ENCODE data around the gene CYBC1.

Gene CYBC1

DNA sequence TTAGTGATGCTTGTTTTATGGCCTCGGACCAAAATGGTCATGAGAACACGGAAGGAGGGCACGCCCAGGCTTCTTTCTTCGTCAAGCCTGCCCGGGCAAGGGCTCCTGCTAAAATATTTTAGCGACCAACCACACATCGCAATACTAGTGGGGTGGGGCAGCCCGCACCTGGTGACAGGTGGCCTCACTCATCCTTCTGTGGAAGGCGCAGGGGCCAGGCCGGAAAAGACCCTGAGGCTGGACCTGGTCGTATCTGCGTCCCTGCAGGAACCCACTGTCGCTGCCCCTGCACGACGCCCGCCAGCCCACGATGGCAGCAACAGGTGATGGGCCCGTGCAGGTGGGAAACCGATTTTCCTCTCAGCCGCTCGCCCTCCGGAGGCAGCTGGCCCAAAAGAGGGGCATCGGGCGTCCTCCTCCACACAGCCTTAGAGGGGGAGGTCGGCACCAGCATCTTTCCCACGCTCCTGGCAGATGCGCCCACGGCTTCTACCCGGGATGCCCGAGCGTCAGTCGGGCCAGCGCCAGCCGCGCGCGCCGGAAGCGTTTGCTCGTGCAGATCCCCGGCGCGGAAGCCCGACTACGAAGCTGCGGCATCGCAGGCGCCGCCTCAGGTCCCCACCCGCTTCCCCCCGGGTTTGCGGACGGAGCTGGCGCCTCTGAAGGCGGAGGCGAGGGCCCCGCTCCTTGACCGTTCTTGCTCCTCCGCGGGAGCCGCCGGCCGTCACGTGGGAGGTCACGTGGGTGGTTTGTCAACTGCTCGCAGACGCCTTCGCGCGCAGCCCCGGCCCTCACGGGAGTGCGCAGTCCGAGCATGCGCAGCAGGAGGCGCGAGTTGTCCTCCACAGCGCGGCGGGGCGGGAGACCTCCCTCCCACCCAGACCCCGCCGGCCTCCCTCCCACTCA lies 46.2 kb upstream of the CYBC1 start (continued):
- TF ChIP-seq, protein P1, sequence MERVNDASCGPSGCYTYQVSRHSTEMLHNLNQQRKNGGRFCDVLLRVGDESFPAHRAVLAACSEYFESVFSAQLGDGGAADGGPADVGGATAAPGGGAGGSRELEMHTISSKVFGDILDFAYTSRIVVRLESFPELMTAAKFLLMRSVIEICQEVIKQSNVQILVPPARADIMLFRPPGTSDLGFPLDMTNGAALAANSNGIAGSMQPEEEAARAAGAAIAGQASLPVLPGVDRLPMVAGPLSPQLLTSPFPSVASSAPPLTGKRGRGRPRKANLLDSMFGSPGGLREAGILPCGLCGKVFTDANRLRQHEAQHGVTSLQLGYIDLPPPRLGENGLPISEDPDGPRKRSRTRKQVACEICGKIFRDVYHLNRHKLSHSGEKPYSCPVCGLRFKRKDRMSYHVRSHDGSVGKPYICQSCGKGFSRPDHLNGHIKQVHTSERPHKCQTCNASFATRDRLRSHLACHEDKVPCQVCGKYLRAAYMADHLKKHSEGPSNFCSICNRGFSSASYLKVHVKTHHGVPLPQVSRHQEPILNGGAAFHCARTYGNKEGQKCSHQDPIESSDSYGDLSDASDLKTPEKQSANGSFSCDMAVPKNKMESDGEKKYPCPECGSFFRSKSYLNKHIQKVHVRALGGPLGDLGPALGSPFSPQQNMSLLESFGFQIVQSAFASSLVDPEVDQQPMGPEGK (tag by site-specific recombination; IDR thresholded peaks at IDR 0.05), result peak; percentile 6; the same call in 1 of the 2 replicates
- peak; percentile 99 for TF ChIP-seq SCRT2 (tag by site-specific recombination; IDR thresholded peaks at IDR 0.05)
- TF ChIP-seq, protein P2, sequence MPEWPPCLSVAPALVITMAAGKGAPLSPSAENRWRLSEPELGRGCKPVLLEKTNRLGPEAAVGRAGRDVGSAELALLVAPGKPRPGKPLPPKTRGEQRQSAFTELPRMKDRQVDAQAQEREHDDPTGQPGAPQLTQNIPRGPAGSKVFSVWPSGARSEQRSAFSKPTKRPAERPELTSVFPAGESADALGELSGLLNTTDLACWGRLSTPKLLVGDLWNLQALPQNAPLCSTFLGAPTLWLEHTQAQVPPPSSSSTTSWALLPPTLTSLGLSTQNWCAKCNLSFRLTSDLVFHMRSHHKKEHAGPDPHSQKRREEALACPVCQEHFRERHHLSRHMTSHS (tag by site-specific recombination; IDR thresholded peaks at IDR 0.05), result 0 out of 2 replicates have a peak, but pooled peaks have one; percentile 11
- TF ChIP-seq, protein P3, sequence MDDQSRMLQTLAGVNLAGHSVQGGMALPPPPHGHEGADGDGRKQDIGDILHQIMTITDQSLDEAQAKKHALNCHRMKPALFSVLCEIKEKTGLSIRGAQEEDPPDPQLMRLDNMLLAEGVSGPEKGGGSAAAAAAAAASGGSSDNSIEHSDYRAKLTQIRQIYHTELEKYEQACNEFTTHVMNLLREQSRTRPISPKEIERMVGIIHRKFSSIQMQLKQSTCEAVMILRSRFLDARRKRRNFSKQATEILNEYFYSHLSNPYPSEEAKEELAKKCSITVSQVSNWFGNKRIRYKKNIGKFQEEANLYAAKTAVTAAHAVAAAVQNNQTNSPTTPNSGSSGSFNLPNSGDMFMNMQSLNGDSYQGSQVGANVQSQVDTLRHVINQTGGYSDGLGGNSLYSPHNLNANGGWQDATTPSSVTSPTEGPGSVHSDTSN (CRISPR knock-in tag; IDR thresholded peaks at IDR 0.05), result 0 out of 2 replicates have a peak, but pooled peaks have one; percentile 53
- peak; percentile 65 for TF ChIP-seq EGR2 (tag by site-specific recombination; IDR thresholded peaks at IDR 0.05; ENCODE audit: low read depth)
- TF ChIP-seq, protein P4, sequence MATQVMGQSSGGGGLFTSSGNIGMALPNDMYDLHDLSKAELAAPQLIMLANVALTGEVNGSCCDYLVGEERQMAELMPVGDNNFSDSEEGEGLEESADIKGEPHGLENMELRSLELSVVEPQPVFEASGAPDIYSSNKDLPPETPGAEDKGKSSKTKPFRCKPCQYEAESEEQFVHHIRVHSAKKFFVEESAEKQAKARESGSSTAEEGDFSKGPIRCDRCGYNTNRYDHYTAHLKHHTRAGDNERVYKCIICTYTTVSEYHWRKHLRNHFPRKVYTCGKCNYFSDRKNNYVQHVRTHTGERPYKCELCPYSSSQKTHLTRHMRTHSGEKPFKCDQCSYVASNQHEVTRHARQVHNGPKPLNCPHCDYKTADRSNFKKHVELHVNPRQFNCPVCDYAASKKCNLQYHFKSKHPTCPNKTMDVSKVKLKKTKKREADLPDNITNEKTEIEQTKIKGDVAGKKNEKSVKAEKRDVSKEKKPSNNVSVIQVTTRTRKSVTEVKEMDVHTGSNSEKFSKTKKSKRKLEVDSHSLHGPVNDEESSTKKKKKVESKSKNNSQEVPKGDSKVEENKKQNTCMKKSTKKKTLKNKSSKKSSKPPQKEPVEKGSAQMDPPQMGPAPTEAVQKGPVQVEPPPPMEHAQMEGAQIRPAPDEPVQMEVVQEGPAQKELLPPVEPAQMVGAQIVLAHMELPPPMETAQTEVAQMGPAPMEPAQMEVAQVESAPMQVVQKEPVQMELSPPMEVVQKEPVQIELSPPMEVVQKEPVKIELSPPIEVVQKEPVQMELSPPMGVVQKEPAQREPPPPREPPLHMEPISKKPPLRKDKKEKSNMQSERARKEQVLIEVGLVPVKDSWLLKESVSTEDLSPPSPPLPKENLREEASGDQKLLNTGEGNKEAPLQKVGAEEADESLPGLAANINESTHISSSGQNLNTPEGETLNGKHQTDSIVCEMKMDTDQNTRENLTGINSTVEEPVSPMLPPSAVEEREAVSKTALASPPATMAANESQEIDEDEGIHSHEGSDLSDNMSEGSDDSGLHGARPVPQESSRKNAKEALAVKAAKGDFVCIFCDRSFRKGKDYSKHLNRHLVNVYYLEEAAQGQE (tag by site-specific recombination; IDR thresholded peaks at IDR 0.05), result no peak
- TF ChIP-seq ZEB2 (tag by site-specific recombination; IDR thresholded peaks at IDR 0.05), result peak; percentile 63; the same call in 1 of the 2 replicates
- TF ChIP-seq ZNF544 (tag by site-specific recombination; IDR thresholded peaks at IDR 0.05), result no peak
- TF ChIP-seq ZSCAN16 (tag by site-specific recombination; IDR thresholded peaks at IDR 0.05), result no peak
- TF ChIP-seq, protein P5, sequence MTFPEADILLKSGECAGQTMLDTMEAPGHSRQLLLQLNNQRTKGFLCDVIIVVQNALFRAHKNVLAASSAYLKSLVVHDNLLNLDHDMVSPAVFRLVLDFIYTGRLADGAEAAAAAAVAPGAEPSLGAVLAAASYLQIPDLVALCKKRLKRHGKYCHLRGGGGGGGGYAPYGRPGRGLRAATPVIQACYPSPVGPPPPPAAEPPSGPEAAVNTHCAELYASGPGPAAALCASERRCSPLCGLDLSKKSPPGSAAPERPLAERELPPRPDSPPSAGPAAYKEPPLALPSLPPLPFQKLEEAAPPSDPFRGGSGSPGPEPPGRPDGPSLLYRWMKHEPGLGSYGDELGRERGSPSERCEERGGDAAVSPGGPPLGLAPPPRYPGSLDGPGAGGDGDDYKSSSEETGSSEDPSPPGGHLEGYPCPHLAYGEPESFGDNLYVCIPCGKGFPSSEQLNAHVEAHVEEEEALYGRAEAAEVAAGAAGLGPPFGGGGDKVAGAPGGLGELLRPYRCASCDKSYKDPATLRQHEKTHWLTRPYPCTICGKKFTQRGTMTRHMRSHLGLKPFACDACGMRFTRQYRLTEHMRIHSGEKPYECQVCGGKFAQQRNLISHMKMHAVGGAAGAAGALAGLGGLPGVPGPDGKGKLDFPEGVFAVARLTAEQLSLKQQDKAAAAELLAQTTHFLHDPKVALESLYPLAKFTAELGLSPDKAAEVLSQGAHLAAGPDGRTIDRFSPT (tag by site-specific recombination; IDR thresholded peaks at IDR 0.05), result peak; percentile 41; the same call in 1 of the 2 replicates
- TF ChIP-seq ZFHX2 (tag by site-specific recombination; conservative IDR thresholded peaks at IDR 0.05), result peak; percentile 90
- no peak for TF ChIP-seq SETDB1 (IDR thresholded peaks at IDR 0.05; ENCODE audit: insufficient read length, low read length)
- no peak for TF ChIP-seq ZNF391 (tag by site-specific recombination; IDR thresholded peaks at IDR 0.05; ENCODE audit: borderline replicate concordance, low read depth)
- TF ChIP-seq ZNF76 (tag by site-specific recombination; IDR thresholded peaks at IDR 0.05; ENCODE audit: borderline replicate concordance, low read depth), result no peak; the same call in 1 of the 2 replicates
- TF ChIP-seq ZNF341 (tag by site-specific recombination; IDR thresholded peaks at IDR 0.05; ENCODE audit: low read depth), result no peak
- TF ChIP-seq ZNF660 (tag by site-specific recombination; IDR thresholded peaks at IDR 0.05), result no peak
- TF ChIP-seq ZSCAN23 (tag by site-specific recombination; IDR thresholded peaks at IDR 0.05), result no peak
- TF ChIP-seq ZNF654 (tag by site-specific recombination; IDR thresholded peaks at IDR 0.05; ENCODE audit: low read depth), result no peak
- TF ChIP-seq MYNN (tag by site-specific recombination; IDR thresholded peaks at IDR 0.05; ENCODE audit: borderline replicate concordance), result no peak
- no peak for TF ChIP-seq ZNF114 (tag by site-specific recombination; IDR thresholded peaks at IDR 0.05)
- TF ChIP-seq, protein P6, sequence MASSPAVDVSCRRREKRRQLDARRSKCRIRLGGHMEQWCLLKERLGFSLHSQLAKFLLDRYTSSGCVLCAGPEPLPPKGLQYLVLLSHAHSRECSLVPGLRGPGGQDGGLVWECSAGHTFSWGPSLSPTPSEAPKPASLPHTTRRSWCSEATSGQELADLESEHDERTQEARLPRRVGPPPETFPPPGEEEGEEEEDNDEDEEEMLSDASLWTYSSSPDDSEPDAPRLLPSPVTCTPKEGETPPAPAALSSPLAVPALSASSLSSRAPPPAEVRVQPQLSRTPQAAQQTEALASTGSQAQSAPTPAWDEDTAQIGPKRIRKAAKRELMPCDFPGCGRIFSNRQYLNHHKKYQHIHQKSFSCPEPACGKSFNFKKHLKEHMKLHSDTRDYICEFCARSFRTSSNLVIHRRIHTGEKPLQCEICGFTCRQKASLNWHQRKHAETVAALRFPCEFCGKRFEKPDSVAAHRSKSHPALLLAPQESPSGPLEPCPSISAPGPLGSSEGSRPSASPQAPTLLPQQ (tag by site-specific recombination; IDR thresholded peaks at IDR 0.05), result 0 out of 2 replicates have a peak, but pooled peaks have one; percentile 23
- no peak for TF ChIP-seq ZNF791 (tag by site-specific recombination; IDR thresholded peaks at IDR 0.05)
- no peak for TF ChIP-seq ZNF426 (tag by site-specific recombination; IDR thresholded peaks at IDR 0.05)
- TF ChIP-seq TRIM28 (IDR thresholded peaks at IDR 0.05; ENCODE audit: borderline replicate concordance, low read length), result no peak
- no peak for TF ChIP-seq ZNF776 (tag by site-specific recombination; IDR thresholded peaks at IDR 0.05; ENCODE audit: borderline replicate concordance)
